HCT116 (cell line): ENCODE results near the gene GRB7.

ENCODE experiments used
- CTCF ChIP-seq, 3 experiments: fragments of 200-600 bp in 1 of 3; sonication (generic) in 1 of 3; IDR thresholded peaks in 2 of 3; conservative IDR thresholded peaks in 1 of 3; 2 replicates each; pipeline ENCODE4 v1.5.1; 2012 to 2017; ENCODE audit warnings: low read depth in 2 of 3, low read length in 2 of 3, antibody characterized with exemption in 1 of 3, borderline replicate concordance in 1 of 3, control low read depth in 1 of 3, mild to moderate bottlenecking in 1 of 3, mixed read lengths in 1 of 3, mixed run types in 1 of 3, moderate library complexity in 1 of 3; ENCODE audit not compliant: insufficient read depth in 1 of 3
- ELF1 ChIP-seq: IDR thresholded peaks from 2 replicates; pipeline ENCODE4 v1.6.1; 2012; ENCODE audit warnings: low read depth, borderline replicate concordance
- EZH2 ChIP-seq: fragments of 200-600 bp; sonication (generic); IDR thresholded peaks from 2 replicates; pipeline ENCODE4 v1.6.1; 2017; ENCODE audit warnings: antibody characterized with exemption, mixed run types
- FOSL1 ChIP-seq: IDR thresholded peaks from 2 replicates; pipeline ENCODE4 v1.6.1; 2012; ENCODE audit warnings: low read depth
- JUND ChIP-seq: IDR thresholded peaks from 2 replicates; pipeline ENCODE4 v1.6.1; 2012
- MAX ChIP-seq: IDR thresholded peaks from 2 replicates; pipeline ENCODE4 v1.6.1; 2012
- POLR2A ChIP-seq: IDR thresholded peaks from 2 replicates; pipeline ENCODE4 v1.7.0; 2011; ENCODE audit warnings: borderline replicate concordance; ENCODE audit not compliant: insufficient read depth, insufficient read length; ENCODE audit errors: extremely low read depth
- RAD21 ChIP-seq: IDR thresholded peaks from 2 replicates; pipeline ENCODE4 v1.6.1; 2012; ENCODE audit warnings: low read depth, mild to moderate bottlenecking
- REST ChIP-seq: IDR thresholded peaks from 2 replicates; pipeline ENCODE4 v1.6.1; 2012; ENCODE audit warnings: low read depth
- SIN3A ChIP-seq: IDR thresholded peaks from 2 replicates; pipeline ENCODE4 v1.6.1; 2012; ENCODE audit warnings: low read depth
- SP1 ChIP-seq: IDR thresholded peaks from 2 replicates; pipeline ENCODE4 v1.6.1; 2012; ENCODE audit warnings: low read depth
- TCF7L2 ChIP-seq: IDR thresholded peaks from 2 replicates; pipeline ENCODE4 v1.7.0; 2011; ENCODE audit warnings: borderline replicate concordance, inconsistent platforms; ENCODE audit not compliant: insufficient read depth, insufficient read length; ENCODE audit errors: extremely low read depth
- ZFX ChIP-seq: fragments of 450-650 bp; IDR thresholded peaks from 2 replicates; pipeline ENCODE4 v1.6.1; 2017

GRCh38 chr17:39701012-39701783 lies 36.5 kb upstream of the GRB7 start:
- TF ChIP-seq POLR2A (no peak), CTCF (IDR thresholded peaks at IDR 0.05 in 2 of 3, conservative IDR thresholded peaks at IDR 0.05 in 1 of 3; ENCODE audit: borderline replicate concordance in 1 of 3, insufficient read depth in 1 of 3, low read depth in 2 of 3, low read length in 2 of 3) (no peak), EZH2 (no peak), TCF7L2 (no peak), REST (no peak), SP1 (no peak), MAX (no peak), JUND (no peak), RAD21 (no peak), ELF1 (no peak), FOSL1 (no peak), ZFX (no peak), SIN3A (no peak)
